ENCODE results near the gene RXFP4.

The RXFP4 gene

GRCh38 chr1:155899683-155900082 is 41.8 kb upstream of the RXFP4 start:
- TF ChIP-seq, protein P1, sequence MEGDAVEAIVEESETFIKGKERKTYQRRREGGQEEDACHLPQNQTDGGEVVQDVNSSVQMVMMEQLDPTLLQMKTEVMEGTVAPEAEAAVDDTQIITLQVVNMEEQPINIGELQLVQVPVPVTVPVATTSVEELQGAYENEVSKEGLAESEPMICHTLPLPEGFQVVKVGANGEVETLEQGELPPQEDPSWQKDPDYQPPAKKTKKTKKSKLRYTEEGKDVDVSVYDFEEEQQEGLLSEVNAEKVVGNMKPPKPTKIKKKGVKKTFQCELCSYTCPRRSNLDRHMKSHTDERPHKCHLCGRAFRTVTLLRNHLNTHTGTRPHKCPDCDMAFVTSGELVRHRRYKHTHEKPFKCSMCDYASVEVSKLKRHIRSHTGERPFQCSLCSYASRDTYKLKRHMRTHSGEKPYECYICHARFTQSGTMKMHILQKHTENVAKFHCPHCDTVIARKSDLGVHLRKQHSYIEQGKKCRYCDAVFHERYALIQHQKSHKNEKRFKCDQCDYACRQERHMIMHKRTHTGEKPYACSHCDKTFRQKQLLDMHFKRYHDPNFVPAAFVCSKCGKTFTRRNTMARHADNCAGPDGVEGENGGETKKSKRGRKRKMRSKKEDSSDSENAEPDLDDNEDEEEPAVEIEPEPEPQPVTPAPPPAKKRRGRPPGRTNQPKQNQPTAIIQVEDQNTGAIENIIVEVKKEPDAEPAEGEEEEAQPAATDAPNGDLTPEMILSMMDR (IDR thresholded peaks at IDR 0.05; ENCODE audit: insufficient read depth, low read depth, low read length, missing control alignments): no peak
- DNase-seq (ENCODE audit: low read depth): no peak

DNA sequence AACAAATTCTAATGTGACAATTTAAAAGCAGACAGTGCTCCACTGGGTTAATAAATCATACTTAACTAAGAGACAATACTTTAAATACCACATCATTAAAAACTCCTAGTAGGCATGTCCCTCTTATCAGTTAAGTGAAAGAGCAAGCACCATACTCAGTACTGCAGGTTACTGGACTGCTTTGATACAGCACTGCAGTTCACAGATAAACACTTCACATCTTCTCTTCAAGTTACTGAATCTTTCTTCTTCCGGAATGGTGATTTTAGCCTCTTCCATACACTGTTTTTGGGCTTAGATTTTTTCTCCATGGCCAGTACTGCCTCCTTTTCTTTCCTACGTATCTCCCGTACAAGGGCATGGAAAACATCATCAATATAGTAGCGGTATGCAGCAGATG is 41.3 kb upstream of the RXFP4 start:
- no peak overlapping the region for H3K4me3 ChIP-seq (ENCODE audit: low read length)
- no peak for DNase-seq (ENCODE audit: low read depth)
- TF ChIP-seq, protein P1 (IDR thresholded peaks at IDR 0.05; ENCODE audit: insufficient read depth, low read depth, low read length, missing control alignments): no peak

More at GRCh38 chr1:155899683-155900082, 41.8 kb upstream of the RXFP4 start:
- no peak overlapping the region for H3K4me3 ChIP-seq (ENCODE audit: low read length)

GRCh38 chr1:155904261-155904660 is 37.2 kb upstream of the RXFP4 start:
- no peak overlapping the region for H3K4me3 ChIP-seq (ENCODE audit: low read length)
- no peak for DNase-seq (ENCODE audit: low read depth)
- TF ChIP-seq, protein P1 (IDR thresholded peaks at IDR 0.05; ENCODE audit: insufficient read depth, low read depth, low read length, missing control alignments): no peak

DNA sequence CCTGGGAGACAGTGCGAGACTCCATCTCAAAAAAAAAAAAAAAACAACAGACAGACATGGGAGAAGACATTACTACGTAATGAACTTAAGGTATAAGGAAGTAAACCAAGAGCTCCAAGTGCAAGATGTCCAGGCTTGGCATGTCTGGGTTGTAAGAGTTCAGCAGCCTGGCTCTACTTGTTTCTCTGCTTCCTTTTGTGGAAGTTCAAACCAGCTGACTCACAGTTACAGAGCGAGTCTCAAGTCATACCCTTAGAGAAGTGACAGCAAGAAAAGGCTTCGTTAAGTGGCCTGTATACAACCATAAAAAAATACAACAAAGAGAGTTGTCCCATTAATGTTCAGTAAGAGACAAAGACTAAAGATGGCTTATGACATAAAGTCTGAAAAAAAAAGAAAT is 31.5 kb upstream of the RXFP4 start:
- TF ChIP-seq, protein P1 (IDR thresholded peaks at IDR 0.05; ENCODE audit: insufficient read depth, low read depth, low read length, missing control alignments): no peak
- peak; percentile 91 for DNase-seq (ENCODE audit: low read depth)
- peak overlapping the region; percentile 69 for H3K4me3 ChIP-seq (ENCODE audit: low read length)

DNA sequence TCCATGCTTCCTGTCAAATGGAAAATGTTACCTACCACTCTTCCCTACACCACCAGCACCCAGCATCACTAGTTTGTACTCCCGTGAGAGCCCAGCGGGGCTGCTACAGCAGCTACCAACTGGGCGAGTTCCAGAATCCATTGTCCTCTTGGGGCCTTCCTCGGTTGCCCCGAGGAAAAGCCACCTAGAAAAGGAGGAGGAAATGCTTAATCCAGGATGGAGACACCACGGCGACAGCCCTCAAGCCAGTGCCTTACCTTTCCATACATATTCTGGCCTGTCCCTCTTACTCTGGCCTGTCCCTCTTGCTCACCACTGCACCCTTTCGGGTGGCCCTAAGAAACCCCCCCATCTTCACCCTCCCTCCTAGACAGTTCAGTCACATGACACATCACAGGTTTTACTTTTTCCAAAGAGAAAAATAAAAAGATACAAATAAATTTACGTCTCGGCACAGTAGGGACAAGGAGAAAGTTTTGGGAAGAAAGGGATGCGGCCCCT is 30.8 kb upstream of the RXFP4 start:
- H3K4me3 ChIP-seq (ENCODE audit: low read length): peak overlapping the region; percentile 69
- peak; percentile 31 for DNase-seq (ENCODE audit: low read depth)
- TF ChIP-seq, protein P1 (IDR thresholded peaks at IDR 0.05; ENCODE audit: insufficient read depth, low read depth, low read length, missing control alignments): no peak

DNA sequence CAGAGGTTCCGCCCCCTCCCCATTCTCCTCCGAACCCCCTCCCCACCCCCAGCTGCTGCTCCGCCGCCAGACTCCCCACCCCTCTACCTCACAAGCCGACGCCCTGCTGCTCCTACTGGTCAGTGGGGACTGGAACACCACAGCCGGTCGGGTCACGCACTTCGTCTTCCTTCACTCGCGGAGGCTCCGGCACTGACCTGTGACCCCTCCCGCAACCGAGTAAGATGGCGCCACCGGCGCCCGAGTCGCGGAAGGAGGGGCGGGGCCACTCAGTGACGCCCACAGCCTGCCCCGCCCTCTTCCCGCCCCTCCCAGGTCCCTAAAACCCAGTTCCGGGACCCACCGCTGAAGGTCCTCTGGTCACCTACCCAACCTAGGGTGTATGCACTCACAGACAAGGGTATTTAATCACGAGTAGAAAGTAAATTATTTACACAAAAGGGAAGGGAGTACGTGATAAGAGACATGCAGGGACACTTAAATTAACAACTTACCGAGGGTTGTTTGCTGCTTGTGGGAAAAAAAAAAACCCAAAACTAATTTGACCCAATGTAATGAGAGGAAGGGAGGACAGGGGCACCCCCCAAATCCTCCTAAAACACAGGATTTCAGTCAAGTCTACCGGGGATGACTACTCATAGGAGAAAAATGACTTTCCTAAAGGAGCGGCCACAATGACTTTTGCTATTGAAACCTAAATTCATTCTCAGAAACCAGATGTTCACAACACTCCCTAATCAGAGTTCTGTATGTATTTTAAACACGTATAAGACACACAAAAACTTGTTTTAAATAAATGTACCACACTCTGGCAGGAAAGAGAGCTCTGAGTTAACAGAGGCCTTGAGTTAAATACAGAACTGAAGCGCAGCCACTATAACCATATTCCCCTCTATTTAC is 30.0 kb upstream of the RXFP4 start, which contains the start of gene RIT1:
Gene RIT1, minus strand, starts transcription at position 194 of the 900 bp plus-strand sequence. CDS start 588 bp downstream, outside the sequence.
- TF ChIP-seq, protein P1 (IDR thresholded peaks at IDR 0.05; ENCODE audit: insufficient read depth, low read depth, low read length, missing control alignments): no peak
- H3K4me3 ChIP-seq (ENCODE audit: low read length): peak within 1 kb of the TSS; percentile 69
- peak; percentile 79 for DNase-seq (ENCODE audit: low read depth)
